NCI-H345 (cell line): Measurements from ENCODE around the gene TRIM59.
"Not testable (repeated sequence)": the region's sequence is repeated elsewhere in the genome, so short reads cannot be mapped to it uniquely, and the experiment has no call there.

Experiments
- DNase-seq: peaks from one replicate; lab custom pipeline; 2025; lab: John Stamatoyannopoulos, UW

The TRIM59 gene

DNA sequence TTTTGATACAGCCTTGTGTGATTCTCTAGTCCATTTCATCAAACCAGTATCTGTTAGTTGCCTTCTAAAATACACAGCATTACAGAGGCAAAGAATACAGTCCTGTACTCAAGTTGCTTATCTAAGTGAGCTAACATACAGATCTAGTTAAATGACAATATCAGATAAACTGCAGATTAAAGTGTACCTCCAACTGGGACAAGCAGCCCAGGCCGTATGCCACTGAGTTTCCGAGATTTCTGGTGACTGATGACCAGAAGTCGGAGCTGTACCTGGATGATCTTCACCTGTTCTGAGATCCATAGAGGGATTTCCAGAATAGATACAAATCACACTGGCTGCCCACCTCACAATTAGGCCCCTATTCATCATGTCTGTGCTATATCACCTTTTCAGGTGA lies 6.3 kb upstream of the TRIM59 start:
- no peak for DNase-seq

DNA sequence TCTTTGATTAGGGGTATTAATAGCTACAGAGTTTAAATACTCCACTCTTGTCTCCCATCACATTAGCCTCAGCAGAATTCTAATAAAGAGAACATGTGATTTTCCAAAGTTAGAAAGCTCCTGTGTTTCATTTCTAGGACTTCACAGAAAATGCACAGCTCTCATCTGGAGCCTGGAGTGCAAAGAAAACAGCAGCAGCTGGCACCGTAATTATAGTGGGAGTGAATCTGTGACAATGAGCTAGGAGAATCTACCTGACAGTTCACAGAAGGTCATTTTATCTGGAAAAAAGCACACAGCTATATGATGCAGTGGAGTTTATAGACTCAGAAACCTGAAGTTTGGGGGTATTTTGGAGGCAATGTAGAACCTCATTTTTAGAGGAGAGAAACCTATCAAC lies 5.4 kb upstream of the TRIM59 start:
- peak; percentile 44 for DNase-seq

DNA sequence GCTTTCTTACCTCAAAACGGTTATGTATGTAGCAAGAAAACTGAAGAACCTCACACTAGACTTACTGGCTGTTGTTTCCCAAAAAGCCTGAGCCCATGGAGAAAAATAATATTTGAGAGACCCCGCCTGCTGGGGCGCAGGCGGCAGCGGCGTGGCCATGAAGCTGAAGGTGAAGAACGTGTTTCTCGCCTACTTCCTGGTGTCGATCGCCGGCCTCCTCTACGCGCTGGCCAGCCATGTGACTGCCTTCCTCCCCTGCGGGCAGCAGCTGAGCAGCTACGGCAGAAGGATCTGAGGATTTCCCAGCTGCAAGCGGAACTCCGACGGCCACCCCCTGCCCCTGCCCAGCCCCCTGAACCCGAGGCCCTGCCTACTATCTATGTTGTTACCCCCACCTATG lies 2.7 kb upstream of the TRIM59 start:
- DNase-seq = not testable (repeated sequence)

DNA sequence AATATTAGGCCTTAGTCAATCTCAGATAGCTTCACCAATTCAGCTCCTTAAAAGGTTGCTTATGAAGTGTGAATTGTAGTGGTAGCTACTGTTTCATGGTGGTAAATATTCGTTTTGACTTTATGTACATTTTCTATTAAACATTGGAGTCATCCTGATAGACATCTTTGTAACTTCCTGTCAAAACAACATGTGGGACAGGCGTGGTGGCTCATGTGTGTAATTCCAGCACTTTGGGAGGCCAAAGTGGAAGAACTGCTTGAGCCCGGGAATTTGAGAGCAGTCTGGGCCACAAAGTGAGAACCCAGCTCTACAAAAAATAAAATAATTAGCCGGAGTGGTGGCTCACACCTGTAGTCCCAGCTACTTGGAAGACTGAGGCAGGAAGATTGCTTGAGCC lies 2.0 kb upstream of the TRIM59 start:
- no peak for DNase-seq

DNA sequence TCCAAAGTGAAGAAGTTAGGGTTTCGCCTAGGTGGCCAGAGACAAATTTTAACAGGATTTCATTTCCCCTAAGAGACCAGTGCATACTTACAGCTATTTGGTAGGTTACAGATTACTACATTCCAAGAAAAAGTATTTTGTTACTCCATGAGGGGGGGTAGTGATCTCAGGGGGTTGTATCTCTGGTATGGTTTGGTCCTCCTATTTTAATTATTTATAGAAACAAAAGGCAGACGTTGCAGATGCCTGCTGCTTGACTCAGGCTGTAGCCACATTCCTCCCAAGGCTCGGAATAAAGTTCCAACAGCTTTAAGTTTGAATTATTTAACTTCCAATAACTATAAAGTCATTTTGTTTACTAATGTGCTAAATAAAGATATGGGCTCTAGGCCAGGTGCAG lies 1.3 kb upstream of the TRIM59 start:
- DNase-seq = no peak

DNA sequence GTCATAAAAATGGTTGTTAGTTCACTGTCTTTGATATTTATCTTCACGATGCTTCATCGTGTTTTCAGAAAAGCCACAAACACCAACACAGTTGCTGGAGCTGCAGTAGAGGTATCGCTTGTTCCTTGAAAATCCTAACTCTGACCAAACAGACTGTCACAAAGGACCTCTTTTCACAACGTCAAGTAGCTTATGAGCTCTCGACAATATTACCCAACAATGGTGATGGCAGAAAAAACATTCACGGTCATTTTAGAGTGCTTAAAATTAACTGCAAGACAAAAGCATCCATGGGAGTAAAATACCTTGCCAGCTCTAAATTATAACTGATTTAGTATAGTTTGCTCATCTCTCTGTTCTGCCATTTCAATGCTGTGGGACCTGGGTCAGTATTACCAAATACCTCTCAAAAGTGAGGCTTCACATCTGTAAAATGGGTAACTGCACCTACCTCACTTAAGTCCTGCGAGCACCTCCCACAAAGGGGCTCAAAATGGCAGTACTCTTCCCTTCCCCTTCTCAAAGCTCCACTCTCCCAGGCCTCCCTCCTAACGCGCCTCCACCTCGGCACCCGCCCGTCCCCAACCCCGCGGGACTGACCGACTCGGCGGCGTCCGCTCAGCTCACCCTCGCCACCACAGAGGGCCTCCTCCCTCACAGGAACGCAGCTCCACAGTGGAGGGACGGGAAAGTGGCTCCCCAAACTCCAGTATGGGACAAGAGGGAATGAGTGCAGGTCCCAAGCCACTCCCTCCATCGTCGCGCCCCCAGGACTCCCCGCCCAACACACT lies 546 bp downstream of the TRIM59 start:
- DNase-seq = peak; percentile 65

DNA sequence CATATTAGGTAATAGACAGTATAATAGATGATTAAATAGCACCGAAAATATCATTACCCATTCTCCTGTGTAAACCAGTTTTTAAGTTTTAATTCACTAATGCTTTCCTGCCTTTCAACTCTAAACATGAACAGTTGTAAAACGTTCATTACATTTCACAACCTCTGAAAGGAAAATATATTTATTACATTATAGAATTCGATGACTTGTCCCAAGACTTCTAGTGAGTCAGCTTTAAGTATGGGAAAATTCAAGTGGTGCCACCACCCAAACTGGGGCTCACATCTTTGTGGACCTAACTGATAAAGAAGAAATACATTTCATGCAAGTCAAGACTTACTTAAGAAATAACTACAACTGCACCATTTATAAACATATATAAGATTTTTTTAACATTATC lies 2.0 kb downstream of the TRIM59 start:
- no peak for DNase-seq

DNA sequence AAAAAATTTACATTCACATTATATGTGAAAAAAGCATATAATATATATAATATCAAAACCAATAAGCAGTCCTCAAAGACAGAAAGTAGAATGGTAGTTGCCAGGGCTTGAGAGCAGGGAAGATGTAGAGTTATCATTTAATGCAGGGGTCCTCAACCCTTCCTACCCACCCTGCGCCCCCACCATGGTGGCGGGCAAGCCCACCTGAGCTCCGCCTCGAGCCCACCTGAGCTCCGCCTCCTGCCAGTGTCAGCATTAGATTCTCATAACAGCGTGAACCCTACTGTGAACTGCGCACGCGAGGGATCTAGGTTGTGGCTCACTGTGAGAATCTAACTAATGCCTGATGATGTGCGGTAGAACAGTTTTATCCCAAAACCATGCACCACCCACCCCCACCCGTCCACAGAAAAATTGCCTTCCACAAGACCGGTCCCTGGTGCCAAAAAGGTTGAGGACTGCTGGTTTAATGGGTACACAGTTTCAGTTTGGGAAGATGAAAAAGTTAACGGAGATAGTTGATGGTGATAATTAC lies 3.0 kb downstream of the TRIM59 start:
- no peak for DNase-seq

DNA sequence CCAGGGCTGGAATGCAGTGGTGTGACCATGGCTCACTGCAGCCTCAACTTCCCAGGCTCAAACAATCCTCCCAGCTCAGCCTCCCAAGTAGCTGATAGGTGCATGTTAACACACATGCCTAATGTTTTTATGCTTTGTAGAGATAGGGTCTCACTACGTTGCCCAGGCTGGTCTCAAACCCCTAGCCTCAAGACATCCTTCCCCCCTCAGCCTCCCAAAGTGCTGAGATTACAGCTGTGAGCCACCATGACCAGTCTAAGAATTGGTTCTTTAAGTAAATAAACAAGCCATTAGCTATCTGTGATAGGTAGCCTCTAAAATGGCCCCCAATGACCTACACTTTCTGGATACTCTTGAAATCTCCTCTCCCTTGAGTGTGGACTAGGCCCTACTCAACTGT lies 3.7 kb downstream of the TRIM59 start:
- no peak for DNase-seq

DNA sequence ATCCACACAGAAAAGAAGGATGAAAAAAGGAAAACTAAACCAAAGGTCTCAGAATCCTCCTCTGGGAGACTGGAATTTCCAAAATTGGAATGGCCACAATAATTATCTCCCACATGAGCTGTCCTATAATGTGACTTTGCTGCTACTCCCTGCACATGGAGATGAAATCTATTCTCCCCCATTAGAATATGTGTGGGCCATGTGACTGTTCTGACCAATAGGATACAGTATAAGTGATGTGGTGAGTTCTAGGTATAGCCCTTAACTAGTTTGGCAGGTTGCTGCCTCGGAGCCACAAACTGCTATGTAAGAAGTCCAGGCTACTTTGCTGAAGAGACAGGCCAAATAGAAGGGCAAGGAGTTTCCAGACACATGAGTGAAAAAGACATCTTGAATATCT lies 5.2 kb downstream of the TRIM59 start:
- DNase-seq = no peak

DNA sequence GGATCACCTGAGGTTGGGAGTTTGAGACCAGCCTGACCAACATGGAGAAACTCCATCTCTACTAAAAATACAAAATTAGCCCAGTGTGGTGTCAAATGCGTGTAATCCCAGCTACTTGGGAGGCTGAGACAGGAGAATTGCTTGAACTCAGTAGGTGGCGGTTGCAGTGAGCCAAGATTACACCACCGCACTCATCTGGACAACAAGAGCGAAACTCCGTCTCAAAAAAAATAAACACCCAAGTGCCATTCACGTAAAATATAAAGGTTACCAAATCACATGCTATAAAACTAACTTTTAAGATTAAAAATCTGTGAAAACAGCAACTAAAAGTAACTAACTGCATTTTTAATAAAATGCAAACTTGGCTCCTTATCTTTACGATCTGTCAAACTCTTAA lies 8.9 kb downstream of the TRIM59 start:
- no peak for DNase-seq

DNA sequence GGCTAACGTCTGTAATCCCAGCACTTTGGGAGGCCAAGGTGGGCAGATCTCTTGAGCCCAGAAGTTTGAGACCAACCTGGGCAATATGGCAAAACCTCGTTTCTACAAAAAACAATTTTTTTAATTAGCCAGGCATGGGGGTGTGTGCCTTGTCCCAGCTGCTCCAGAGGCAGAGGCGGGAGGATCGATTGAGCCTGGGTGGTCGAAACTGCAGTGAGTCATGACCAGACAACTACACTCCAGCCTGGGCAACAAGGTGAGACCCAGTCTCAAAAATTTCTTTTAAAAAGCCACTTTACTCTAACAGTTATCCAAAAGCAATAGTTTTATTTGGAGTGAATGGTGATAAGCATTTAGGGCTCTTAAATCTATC lies 12.5 kb downstream of the TRIM59 start:
- no peak for DNase-seq

DNA sequence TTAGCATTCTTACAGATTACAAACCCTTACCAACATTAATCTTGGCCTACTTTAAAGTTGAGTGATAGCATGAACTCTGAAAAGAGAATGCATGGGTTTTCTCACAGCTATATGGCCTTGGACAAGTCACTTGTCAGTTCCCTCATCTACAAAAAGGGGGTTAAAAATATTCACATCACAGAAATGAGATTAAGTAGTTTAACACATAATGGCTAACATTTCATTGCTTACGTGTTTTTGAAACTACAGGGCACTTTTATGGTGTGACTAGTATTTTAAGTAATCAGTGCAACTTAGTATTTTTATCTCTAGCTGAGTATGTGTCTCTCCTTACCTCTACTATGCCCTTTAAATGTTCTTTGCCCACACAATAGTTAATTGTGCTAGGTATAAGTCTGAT lies 13.8 kb downstream of the TRIM59 start:
- DNase-seq = no peak

DNA sequence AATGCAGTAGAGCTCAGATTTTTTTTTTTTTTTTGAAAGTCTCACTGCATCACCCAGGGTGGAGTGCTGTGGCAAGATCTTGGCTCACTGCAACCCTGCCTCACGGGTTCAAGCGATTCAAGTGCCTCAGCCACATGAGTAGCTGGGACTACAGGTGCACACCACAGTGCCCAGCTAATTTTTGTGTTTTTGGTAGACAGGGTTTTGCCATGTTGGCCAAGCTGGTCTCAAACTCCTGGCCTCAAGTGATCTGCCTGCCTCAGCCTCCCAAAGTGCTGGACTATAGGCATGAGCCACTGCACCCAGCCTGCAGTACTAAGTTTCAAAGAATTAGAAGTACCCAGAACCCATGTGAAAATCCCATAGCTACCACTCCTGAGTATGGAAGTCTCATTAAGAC lies 14.5 kb downstream of the TRIM59 start:
- DNase-seq = no peak

DNA sequence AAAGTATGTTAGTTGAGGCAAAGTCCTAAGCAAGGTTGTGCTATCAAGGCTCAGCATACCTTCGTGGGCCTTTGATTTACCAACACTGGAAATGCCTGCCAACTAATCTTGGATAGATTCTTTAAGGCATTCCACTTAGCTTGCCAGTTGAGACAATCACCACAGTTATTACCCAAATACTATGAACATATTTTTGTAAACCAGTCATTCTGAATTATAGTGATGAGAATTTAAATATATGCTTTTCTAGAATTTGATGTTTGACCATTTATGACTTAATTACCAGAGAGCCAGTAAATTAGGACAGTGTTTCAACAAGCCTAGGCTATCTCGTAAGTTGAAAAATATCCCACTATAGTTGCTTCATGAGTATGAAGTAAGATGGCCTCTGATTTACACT lies 15.5 kb downstream of the TRIM59 start:
- no peak for DNase-seq

DNA sequence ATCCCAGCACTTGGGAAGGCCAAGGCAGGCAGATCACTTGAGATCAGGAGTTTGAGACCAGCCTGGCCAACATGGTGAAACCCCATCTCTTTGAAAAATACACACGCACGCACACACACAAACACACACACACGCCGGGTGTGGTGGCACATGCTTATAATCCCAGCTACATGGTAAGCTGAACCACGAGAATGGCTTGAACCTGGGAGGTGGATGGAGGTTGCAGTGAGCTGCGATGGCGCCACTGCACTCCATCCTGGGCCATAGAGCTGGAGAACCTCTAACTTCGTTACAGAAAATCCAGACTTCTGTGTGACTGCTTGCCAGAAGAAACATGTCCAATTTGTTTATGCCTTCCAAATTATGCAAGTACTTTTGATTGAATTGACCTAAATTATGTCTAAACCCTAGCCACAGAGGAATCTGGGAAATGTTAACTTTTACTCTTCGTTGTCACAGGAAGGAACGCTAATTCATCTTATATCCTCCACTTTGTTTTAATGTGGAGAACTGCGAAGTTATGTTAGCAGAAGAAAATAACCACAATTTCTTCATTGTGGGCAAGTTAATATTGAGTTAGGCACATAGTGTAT lies 21.7 kb downstream of the TRIM59 start:
- no peak for DNase-seq

DNA sequence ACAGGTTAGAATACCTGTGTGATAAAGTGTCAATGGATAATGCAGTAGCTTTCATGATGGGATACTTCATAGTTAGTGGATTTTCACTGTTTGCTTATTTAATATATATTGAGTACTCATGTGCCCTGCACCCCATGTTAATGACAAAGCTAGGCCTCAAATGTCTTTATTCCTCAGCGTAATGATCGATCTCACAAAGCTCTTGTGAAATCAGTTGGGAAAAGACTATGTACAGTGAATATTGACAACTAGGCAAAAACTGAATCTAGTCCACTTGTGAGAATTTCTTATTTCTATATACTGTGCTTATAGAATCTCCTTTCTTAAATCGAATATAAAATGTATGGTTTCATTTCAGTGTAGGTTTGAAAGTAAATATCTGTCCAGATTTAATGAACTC lies 32.3 kb downstream of the TRIM59 start:
- no peak for DNase-seq

DNA sequence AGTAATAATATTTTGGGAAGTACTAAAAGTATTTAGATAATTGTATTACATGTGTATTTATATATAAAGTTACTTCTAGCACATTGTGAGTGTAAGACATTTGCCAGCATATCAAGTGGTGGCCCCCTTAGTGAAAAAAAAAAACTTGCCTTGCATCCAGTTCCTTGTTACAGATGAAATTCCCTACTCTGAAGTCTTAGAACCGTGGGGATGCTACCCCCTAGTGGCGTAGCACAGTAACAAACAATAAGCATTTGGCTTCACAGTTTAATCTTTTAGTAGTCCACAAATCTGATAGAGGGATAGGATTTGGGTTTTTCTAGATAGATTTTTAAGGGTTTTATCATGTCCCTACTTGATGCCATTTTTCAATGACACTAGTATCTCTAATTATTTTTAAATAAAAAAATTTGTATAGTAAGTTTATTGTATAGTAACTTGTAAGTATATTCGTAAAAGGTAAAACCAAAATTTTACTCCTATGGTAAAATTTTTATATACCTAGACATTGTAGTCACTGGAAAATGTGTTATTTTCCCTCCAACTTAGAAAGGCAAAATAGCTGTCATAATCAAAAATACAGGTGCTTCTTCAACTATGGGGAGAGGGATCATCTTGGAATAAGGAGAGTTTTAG lies 35.9 kb downstream of the TRIM59 start:
- peak; percentile 60 for DNase-seq

DNA sequence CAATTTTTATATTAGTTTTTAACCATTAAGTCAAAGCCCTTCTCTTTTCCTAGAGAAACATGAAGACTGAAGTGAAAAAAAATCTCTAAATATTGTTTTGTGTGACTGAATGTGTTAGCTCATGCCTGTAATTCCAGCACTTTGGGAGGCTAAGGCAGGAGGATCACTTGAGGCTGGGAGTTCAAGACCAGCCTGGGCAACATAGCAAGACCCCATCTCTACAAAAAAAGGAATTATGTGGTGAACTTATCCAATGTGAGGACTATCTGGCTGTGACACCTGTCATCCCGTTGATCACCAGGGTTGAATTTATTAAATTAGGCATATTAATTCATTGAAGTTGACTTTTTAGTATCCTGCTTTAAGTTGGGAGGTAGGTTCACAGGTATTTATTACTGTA lies 37.1 kb downstream of the TRIM59 start:
- no peak for DNase-seq

DNA sequence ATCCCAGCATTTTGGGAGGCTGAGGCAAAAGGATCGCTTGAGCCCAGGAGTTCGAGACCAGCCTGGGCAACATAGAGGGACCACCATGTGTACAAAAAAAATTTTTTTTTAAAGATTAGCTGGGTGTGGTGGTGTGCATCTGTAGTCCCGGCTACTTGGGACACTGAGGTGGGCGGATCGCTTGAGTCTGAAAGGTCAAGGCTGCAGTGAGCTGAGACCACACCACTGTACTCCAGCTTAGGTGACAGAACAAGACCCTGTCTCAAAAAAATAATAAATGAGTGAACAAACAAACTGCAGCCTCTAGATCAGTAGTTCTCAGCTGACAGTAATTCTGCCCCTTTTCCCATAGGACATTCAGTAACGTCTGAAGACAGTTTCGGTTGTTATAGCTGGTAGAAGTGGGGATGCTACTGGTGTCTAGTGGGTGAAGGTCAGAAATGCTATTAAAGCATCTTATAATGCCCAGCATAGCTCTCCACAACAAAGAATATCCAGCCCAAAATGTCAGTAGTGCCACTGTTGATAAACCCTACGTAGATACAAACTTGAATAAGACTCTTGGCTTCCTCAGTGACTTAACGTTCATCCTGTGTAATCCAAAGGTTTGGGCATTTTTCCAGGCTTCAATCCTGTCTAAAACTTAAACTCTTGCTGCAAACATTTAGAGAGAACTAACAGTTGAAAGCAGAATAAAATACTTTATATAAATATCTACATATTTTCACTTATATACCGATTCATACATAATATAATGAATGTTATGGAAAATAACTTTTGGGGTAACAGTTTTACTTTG lies 39.6 kb downstream of the TRIM59 start:
- DNase-seq = no peak

DNA sequence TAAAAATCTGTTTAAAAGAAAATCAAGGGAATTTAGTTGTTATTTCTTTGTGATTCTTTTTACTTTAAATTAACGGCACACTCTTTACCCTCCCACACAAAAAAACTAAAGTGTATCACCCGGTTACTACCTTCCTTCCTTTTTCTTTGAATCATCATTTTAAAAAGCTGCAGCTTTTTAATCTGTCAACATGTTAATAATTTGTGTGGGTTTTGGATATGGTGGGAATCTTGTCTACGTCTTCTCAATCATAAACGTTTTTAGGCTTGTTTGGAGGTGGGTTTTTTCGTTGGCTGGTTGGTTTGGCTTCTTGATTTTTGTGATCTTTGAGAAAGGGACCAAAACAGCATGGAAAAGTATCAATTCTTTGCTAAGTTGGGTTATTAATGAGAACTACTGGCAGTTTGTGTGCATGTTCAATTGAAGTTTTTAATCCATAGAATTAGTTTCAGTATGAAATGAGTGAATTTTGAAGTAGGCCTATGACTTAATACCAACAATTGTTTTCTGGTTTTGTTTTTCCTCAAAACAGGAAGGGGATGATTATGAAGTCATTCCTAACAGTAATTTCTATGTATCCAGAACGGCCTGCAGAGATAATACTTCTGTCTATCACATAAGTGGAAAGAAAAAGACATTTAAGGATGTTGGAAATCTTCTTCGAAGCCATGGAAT lies 45.7 kb downstream of the TRIM59 start:
- DNase-seq = no peak

DNA sequence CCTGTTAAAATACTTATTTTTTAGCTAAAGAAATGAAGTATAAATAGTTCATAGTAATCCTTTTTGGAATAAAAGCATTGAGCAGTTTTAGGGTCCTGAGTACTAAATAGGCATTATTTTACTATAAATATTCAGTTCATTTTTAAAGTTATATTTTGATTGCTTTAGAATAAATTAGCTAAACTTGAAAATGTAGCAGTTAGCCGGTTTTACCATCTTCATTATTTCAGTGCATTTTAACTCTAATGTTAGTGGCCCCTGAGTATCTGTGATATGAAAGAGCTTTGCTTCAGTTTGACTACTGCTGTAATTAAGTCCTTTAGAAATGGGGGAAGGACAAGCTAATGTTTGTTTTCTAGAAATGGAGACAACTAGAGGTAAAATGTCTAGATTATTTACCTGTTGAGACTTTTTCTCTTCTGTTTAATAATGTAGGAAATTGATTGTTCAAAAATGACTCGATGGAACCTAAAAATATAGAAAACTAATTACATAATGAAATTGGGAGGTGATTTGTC lies 46.5 kb downstream of the TRIM59 start:
- DNase-seq = no peak
